H1 (cell line): ENCODE results near the gene NCR2. TPM values are rescaled to one million over a fixed set of nuclear protein-coding genes. Genes with fewer than 3 reads are reported as not detected.

Experiments
- CTCF ChIA-PET: fragments of 300-600 bp; sonication (Branson Sonifier 250); formaldehyde crosslinking; loops from one replicate; lab custom pipeline; 2021; ENCODE audit not compliant: partially characterized antibody; lab: Charles Lee
- POLR2A ChIA-PET: fragments of 300-600 bp; sonication (Branson Sonifier 250); formaldehyde crosslinking; loops from one replicate; lab custom pipeline; 2021; ENCODE audit warnings: inconsistent platforms; ENCODE audit not compliant: partially characterized antibody; lab: Charles Lee
- DNase-seq, 2 experiments: peaks; one replicate each; pipeline versions ENCODE4 v3.0.0 to v3.0.0-alpha.2; 2010 to 2022; ENCODE audit warnings: low spot score in 2 of 2, low read depth in 1 of 2, mixed read lengths in 1 of 2
- FAIRE-seq: peaks from 2 replicates; lab custom pipeline; 2011; peaks lifted over from hg19 to GRCh38; lab: Jason Lieb, UNC
- H2AFZ ChIP-seq: 2 replicates; pipeline ENCODE4 v1.8.1; 2012; ENCODE audit warnings: low read length, inconsistent platforms
- H2AK5ac ChIP-seq: 2 replicates; pipeline ENCODE4 v1.6.1; 2013; ENCODE audit warnings: low read depth, low read length
- H2BK120ac ChIP-seq: replicated peaks from 2 replicates; pipeline ENCODE3; 2013; ENCODE audit warnings: low read depth, low read length, inconsistent platforms
- H2BK12ac ChIP-seq: 2 replicates; pipeline ENCODE4 v1.6.1; 2013; ENCODE audit warnings: low read depth, low read length
- H2BK15ac ChIP-seq: 2 replicates; pipeline ENCODE4 v1.6.1; 2013; ENCODE audit warnings: low read length
- H2BK20ac ChIP-seq: 2 replicates; pipeline ENCODE4 v1.6.1; 2013; ENCODE audit warnings: low read length
- H2BK5ac ChIP-seq: 2 replicates; pipeline ENCODE4 v1.6.1; 2013; ENCODE audit warnings: low read depth, low read length
- H3K14ac ChIP-seq: 2 replicates; pipeline ENCODE4 v1.6.1; 2013; ENCODE audit warnings: inconsistent platforms; ENCODE audit not compliant: insufficient read length
- H3K18ac ChIP-seq: 2 replicates; pipeline ENCODE4 v1.6.1; 2013; ENCODE audit warnings: low read length; ENCODE audit errors: extremely low read depth
- H3K23ac ChIP-seq: 2 replicates; pipeline ENCODE4 v1.6.1; 2013; ENCODE audit warnings: inconsistent platforms; ENCODE audit not compliant: insufficient read length
- H3K23me2 ChIP-seq: 2 replicates; pipeline ENCODE4 v1.6.1; 2013; ENCODE audit warnings: low read depth, low read length
- H3K27ac ChIP-seq: 2 replicates; pipeline ENCODE4 v1.6.1; 2011; ENCODE audit warnings: low read depth, low read length, inconsistent platforms
- H3K27me3 ChIP-seq, 4 experiments: replicated peaks in 1 of 4; 1 replicate in 1 of 4; 2 replicates in 3 of 4; pipeline versions ENCODE4 v1.6.1 to v1.8.1; 2011 to 2013; ENCODE audit warnings: low read length in 3 of 4, mild to moderate bottlenecking in 3 of 4, inconsistent platforms in 2 of 4, mixed read lengths in 2 of 4, moderate library complexity in 1 of 4; ENCODE audit not compliant: control insufficient read depth in 3 of 4, insufficient read depth in 3 of 4; ENCODE audit errors: extremely low read depth in 1 of 4
- H3K36me3 ChIP-seq, 4 experiments: 2 replicates each; pipeline versions ENCODE4 v1.6.1 to v1.8.1; 2011 to 2013; ENCODE audit warnings: mild to moderate bottlenecking in 4 of 4, low read length in 3 of 4, moderate library complexity in 2 of 4, control low read depth in 1 of 4, inconsistent platforms in 1 of 4; ENCODE audit not compliant: insufficient read depth in 4 of 4, control insufficient read depth in 2 of 4
- H3K4ac ChIP-seq: replicated peaks from 2 replicates; pipeline ENCODE3; 2013; ENCODE audit warnings: low read length, low read depth, mixed read lengths, inconsistent platforms; ENCODE audit not compliant: insufficient read length
- H3K4me1 ChIP-seq, 4 experiments: replicated peaks in 1 of 4; 1 replicate in 1 of 4; 2 replicates in 3 of 4; pipeline versions ENCODE4 v1.6.1 to v1.8.1; 2011 to 2013; ENCODE audit warnings: low read length in 3 of 4, inconsistent platforms in 2 of 4, mixed read lengths in 1 of 4; ENCODE audit not compliant: insufficient read depth in 4 of 4, control insufficient read depth in 3 of 4
- H3K4me2 ChIP-seq, 2 experiments: 2 replicates each; pipeline versions ENCODE4 v1.6.1 to v1.8.1; 2011 to 2013; ENCODE audit warnings: low read depth in 2 of 2, low read length in 2 of 2, control low read depth in 1 of 2, inconsistent platforms in 1 of 2, mild to moderate bottlenecking in 1 of 2; ENCODE audit not compliant: insufficient read depth in 1 of 2
- H3K4me3 ChIP-seq, 4 experiments: fragments of 200-600, 300-600 bp in 1 of 4; sonication (generic), shearing (Covaris generic), sonication (Bioruptor Twin) in 1 of 4; 2 replicates each; pipeline versions ENCODE4 v1.5.1 to v1.8.1; 2011 to 2016; ENCODE audit warnings: low read length in 4 of 4, low read depth in 3 of 4, control low read depth in 2 of 4, inconsistent platforms in 2 of 4, mild to moderate bottlenecking in 2 of 4, mixed read lengths in 1 of 4, moderate library complexity in 1 of 4; ENCODE audit not compliant: insufficient read depth in 2 of 4; ENCODE audit errors: extremely low read depth in 1 of 4
- H3K56ac ChIP-seq: replicated peaks from 2 replicates; pipeline ENCODE3; 2013; ENCODE audit warnings: low read depth, mild to moderate bottlenecking, mixed read lengths, low read length, inconsistent platforms; ENCODE audit not compliant: insufficient read length
- H3K79me1 ChIP-seq: 2 replicates; pipeline ENCODE4 v1.6.1; 2013; ENCODE audit warnings: low read depth, low read length, control low read depth
- H3K79me2 ChIP-seq, 2 experiments: 2 replicates each; pipeline versions ENCODE4 v1.6.1 to v1.8.1; 2012 to 2013; ENCODE audit warnings: low read length in 2 of 2, mild to moderate bottlenecking in 2 of 2, inconsistent platforms in 1 of 2; ENCODE audit not compliant: insufficient read depth in 2 of 2, control insufficient read depth in 1 of 2
- H3K9ac ChIP-seq, 4 experiments: replicated peaks in 1 of 4; 1 replicate in 1 of 4; 2 replicates in 3 of 4; pipeline versions ENCODE4 v1.6.1 to v1.8.1; 2011 to 2013; ENCODE audit warnings: low read depth in 3 of 4, low read length in 3 of 4, control low read depth in 2 of 4, mild to moderate bottlenecking in 2 of 4, moderate library complexity in 2 of 4, inconsistent platforms in 1 of 4; ENCODE audit errors: extremely low read depth in 1 of 4
- H3K9me3 ChIP-seq, 2 experiments: 2 replicates each; pipeline versions ENCODE4 v1.6.1 to v1.8.1; 2012 to 2013; ENCODE audit warnings: mild to moderate bottlenecking in 2 of 2, moderate library complexity in 2 of 2, control low read depth in 1 of 2, inconsistent platforms in 1 of 2, low read depth in 1 of 2, low read length in 1 of 2, mixed read lengths in 1 of 2; ENCODE audit not compliant: insufficient read depth in 2 of 2
- H4K20me1 ChIP-seq, 2 experiments: replicated peaks in 1 of 2; 2 replicates each; pipeline versions ENCODE3 to v1.8.1; 2011 to 2013; ENCODE audit warnings: inconsistent platforms in 2 of 2, low read length in 2 of 2, mild to moderate bottlenecking in 1 of 2; ENCODE audit not compliant: insufficient read depth in 2 of 2, control insufficient read depth in 1 of 2
- H4K5ac ChIP-seq: 2 replicates; pipeline ENCODE4 v1.6.1; 2013; ENCODE audit warnings: low read length, low read depth, mixed read lengths, inconsistent platforms; ENCODE audit not compliant: insufficient read length
- H4K8ac ChIP-seq: 2 replicates; pipeline ENCODE4 v1.8.0; 2013; ENCODE audit warnings: mild to moderate bottlenecking, moderate library complexity, low read length, inconsistent platforms; ENCODE audit not compliant: insufficient read depth; ENCODE audit errors: extremely low read depth
- H4K91ac ChIP-seq: replicated peaks from 2 replicates; pipeline ENCODE3; 2013; ENCODE audit warnings: low read length, mixed read lengths, inconsistent platforms; ENCODE audit not compliant: insufficient read length
- CREB1 ChIP-seq: IDR thresholded peaks from 2 replicates; pipeline ENCODE4 v1.6.1; 2012; ENCODE audit warnings: inconsistent platforms
- JUND ChIP-seq: IDR thresholded peaks from 2 replicates; pipeline ENCODE4 v1.6.1; 2011; ENCODE audit warnings: mild to moderate bottlenecking, improper control_type of control experiment, low read length
- NRF1 ChIP-seq: IDR thresholded peaks from 2 replicates; pipeline ENCODE4 v1.6.1; 2011; ENCODE audit warnings: mild to moderate bottlenecking, low read depth, low read length, improper control_type of control experiment
- POLR2AphosphoS5 ChIP-seq: IDR thresholded peaks from 2 replicates; pipeline ENCODE4 v1.6.1; 2011; ENCODE audit warnings: low read depth, low read length
- RBBP5 ChIP-seq: IDR thresholded peaks from 2 replicates; pipeline ENCODE4 v1.7.1; 2012; ENCODE audit warnings: low read depth, mild to moderate bottlenecking, inconsistent platforms, low read length, moderate library complexity, borderline replicate concordance
- RNF2 ChIP-seq: fragments of 200-900, 300-1000 bp; sonication (generic); IDR thresholded peaks from 2 replicates; pipeline ENCODE4 v1.7.1; 2016; ENCODE audit warnings: borderline replicate concordance, low read depth, mild to moderate bottlenecking, antibody characterized with exemption, low read length; ENCODE audit not compliant: poor library complexity, severe bottlenecking; ENCODE audit errors: missing control alignments
- SIN3A ChIP-seq, 2 experiments: IDR thresholded peaks in 1 of 2; conservative IDR thresholded peaks in 1 of 2; 2 replicates each; pipeline ENCODE4 v1.6.1; 2011 to 2012; ENCODE audit warnings: low read length in 2 of 2, improper control_type of control experiment in 1 of 2, low read depth in 1 of 2, mild to moderate bottlenecking in 1 of 2
- SP2 ChIP-seq: IDR thresholded peaks from 2 replicates; pipeline ENCODE4 v1.6.1; 2012; ENCODE audit warnings: mild to moderate bottlenecking, low read length, inconsistent platforms
- TAF1 ChIP-seq: IDR thresholded peaks from 2 replicates; pipeline ENCODE4 v1.6.1; 2011; ENCODE audit warnings: mild to moderate bottlenecking, low read depth, low read length
- WGBS, 2 experiments: shearing (Covaris generic) in 1 of 2; methylation state at CpG; one replicate each; pipeline versions ENCODE4 v1.1.6 to v1.1.7; 2013 to 2015; ENCODE audit warnings: low lambda C conversion rate in 2 of 2, mixed read lengths in 2 of 2, inconsistent platforms in 1 of 2, low coverage in 1 of 2, missing lambda C conversion rate in 1 of 2; ENCODE audit not compliant: insufficient replicate concordance in 2 of 2, insufficient coverage in 1 of 2, insufficient read length in 1 of 2; ENCODE audit errors: extremely low coverage in 1 of 2, missing lambda C conversion rate in 1 of 2; 5-methylcytosine and 5-hydroxymethylcytosine counted together
- polyA plus RNA-seq, 7 experiments: library from polyadenylated mRNA; depleted of rRNA in 3 of 7; stranded (reverse) in 5 of 7; unstranded in 2 of 7; fragments of >200 nt in 5 of 7; fragments of 200-250 nt in 2 of 7; gene quantifications; 1 replicate in 5 of 7; 2 replicates in 1 of 7; 4 replicates in 1 of 7; pipeline versions ENCODE4 v1.2.1 to v1.2.3, GENCODE V29; 2011 to 2013; ENCODE audit warnings: missing spikeins in 2 of 7, mixed read lengths in 2 of 7
- total RNA-seq: library from RNA; stranded (reverse); fragmentation: NEBNext Ultra II Directional; extraction: Animal tissue kit (Norgen Biotek cat#: 25700); gene quantifications from 2 replicates; pipeline ENCODE4 v1.2.1, GENCODE V29; 2021

Gene NCR2
- total and polyA plus RNA-seq, 2 of the 8 experiments (the other 6 are each of a cell fraction or from before 2014, with no cell fraction given): not detected

DNA sequence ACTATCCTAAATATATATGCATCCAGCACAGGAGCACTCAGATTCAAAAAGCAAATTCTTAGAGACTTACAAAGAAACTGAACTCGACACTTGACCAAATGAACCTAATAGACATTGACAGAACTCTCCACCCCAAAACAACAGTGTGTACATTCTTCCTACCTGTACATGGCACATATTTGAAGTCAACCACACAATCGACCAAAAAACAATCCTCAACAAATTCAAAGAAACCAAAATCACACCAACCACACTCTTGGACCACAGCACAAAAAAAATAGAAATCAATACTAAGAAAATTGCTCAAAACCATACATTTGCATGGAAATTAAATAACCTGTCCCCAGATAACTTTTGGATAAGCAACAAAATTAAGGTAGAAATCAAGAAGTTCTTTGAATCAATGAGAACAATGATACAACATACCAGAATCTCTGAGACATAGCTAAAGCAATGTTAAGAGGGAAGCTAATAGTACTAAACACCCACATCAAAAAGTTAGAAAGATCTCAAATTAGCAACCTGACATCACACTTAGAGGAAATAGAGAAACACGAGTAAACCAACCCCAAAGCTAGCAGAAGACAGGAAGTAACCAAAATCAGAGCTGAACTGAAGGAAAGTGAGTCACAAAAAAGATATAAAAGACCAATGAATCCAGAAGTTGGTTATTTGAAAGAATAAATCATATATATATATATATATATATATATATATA, 36.5 kb upstream of the NCR2 start:
- WGBS, 2 experiments: 84% methylated on average over 3 of the region's 3 CpGs; no CpG with 5 or more reads in 1 of the 2 experiments
- no peak for DNase-seq
- TF ChIP-seq RNF2 (no peak), TAF1 (no peak), JUND (no peak), SIN3A (conservative IDR thresholded peaks at IDR 0.05 in 1 of 2, IDR thresholded peaks at IDR 0.05 in 1 of 2; ENCODE audit: low read depth in 1 of 2, low read length in 2 of 2) (no peak), SP2 (no peak), RBBP5 (no peak), CREB1 (no peak), POLR2AphosphoS5 (no peak), NRF1 (no peak)

More for the DNA sequence above, 36.5 kb upstream of the NCR2 start:
- H3K4me2 ChIP-seq: no peak overlapping the region
- H3K56ac ChIP-seq: no peak overlapping the region
- no peak overlapping the region for H2AK5ac ChIP-seq
- peaks cover 0 to 2% (median under 1%) of the 10 kb centered on the region in 4 experiments; a peak in 3 of 7 replicates for H3K27me3 ChIP-seq
- H3K27ac ChIP-seq: no peak overlapping the region
- H3K18ac ChIP-seq: no peak overlapping the region
- no peak overlapping the region for H2BK5ac ChIP-seq
- H3K36me3 ChIP-seq: no peaks in the 10 kb centered on the region
- H3K4ac ChIP-seq: no peak overlapping the region
- peaks cover 0 to 11% (median 3%) of the 10 kb centered on the region in 4 experiments; a peak in 3 of 7 replicates for H3K4me1 ChIP-seq
- ChIA-PET CTCF (interaction anchor here (0.6 to 1.2 kb wide), 4 partner anchors 9 to 110 kb away, joined by 3 read pairs; no protein-coding TSS in a partner anchor), POLR2A (no interaction called here)
- H2BK15ac ChIP-seq: no peak overlapping the region
- H3K9ac ChIP-seq: no peak overlapping the region
- H3K23me2 ChIP-seq: no peaks in the 10 kb centered on the region
- H3K9me3 ChIP-seq: peaks cover 10 to 11% of the 10 kb centered on the region in 2 experiments; a peak in 3 of 4 replicates
- no peak overlapping the region for H4K91ac ChIP-seq
- no peak overlapping the region for H2BK120ac ChIP-seq
- no peaks in the 10 kb centered on the region for H3K79me2 ChIP-seq
- no peak overlapping the region for H3K23ac ChIP-seq
- no peak overlapping the region for H2BK12ac ChIP-seq
- H3K79me1 ChIP-seq: no peaks in the 10 kb centered on the region
- H4K5ac ChIP-seq: no peak overlapping the region
- no peak overlapping the region for H3K14ac ChIP-seq
- no peaks in the 10 kb centered on the region for H4K20me1 ChIP-seq
- no peak overlapping the region for H2BK20ac ChIP-seq
- H2AFZ ChIP-seq: no peak overlapping the region
- H3K4me3 ChIP-seq: no peak overlapping the region
- no peak for FAIRE-seq
- no peak overlapping the region for H4K8ac ChIP-seq
